HFF-Myc (cell line): ENCODE data around the gene PTPN4.

Source experiments
- DNase-seq: peaks from one replicate; pipeline ENCODE4 v3.0.0-alpha.2; 2011; ENCODE audit warnings: low read depth; ENCODE audit errors: extremely low read depth
- H3K4me3 ChIP-seq: replicated peaks from 2 replicates; pipeline ENCODE4 v1.5.1; 2011; ENCODE audit warnings: low read depth, mild to moderate bottlenecking, control low read depth, low read length
- TF ChIP-seq, protein P1 (sequence below): IDR thresholded peaks from 2 replicates; pipeline ENCODE4 v1.5.1; 2012; ENCODE audit warnings: mild to moderate bottlenecking, low read depth, low read length, control low read depth; ENCODE audit errors: missing control alignments

Gene PTPN4

DNA sequence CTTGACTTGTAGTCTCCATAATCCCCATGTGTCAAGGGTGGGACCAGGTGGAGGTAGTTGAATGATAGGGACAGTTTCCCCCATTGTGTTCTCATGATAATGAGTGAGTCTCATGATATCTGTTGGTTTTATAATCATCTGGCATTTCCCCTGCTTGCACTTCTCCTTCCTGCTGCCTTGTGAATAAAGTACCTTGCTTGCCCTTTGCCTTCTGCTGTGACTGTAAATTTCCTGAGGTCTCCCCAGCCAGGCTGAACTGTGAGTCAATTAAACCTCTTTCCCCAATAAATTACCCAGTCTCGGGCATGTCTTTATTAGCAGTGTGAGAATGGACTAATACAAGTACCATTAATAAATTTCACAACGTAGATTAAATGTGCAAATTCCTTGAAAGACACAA is 150.8 kb downstream of the PTPN4 start:
- H3K4me3 ChIP-seq = no peak overlapping the region
- TF ChIP-seq, protein P1, sequence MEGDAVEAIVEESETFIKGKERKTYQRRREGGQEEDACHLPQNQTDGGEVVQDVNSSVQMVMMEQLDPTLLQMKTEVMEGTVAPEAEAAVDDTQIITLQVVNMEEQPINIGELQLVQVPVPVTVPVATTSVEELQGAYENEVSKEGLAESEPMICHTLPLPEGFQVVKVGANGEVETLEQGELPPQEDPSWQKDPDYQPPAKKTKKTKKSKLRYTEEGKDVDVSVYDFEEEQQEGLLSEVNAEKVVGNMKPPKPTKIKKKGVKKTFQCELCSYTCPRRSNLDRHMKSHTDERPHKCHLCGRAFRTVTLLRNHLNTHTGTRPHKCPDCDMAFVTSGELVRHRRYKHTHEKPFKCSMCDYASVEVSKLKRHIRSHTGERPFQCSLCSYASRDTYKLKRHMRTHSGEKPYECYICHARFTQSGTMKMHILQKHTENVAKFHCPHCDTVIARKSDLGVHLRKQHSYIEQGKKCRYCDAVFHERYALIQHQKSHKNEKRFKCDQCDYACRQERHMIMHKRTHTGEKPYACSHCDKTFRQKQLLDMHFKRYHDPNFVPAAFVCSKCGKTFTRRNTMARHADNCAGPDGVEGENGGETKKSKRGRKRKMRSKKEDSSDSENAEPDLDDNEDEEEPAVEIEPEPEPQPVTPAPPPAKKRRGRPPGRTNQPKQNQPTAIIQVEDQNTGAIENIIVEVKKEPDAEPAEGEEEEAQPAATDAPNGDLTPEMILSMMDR = no peak

DNA sequence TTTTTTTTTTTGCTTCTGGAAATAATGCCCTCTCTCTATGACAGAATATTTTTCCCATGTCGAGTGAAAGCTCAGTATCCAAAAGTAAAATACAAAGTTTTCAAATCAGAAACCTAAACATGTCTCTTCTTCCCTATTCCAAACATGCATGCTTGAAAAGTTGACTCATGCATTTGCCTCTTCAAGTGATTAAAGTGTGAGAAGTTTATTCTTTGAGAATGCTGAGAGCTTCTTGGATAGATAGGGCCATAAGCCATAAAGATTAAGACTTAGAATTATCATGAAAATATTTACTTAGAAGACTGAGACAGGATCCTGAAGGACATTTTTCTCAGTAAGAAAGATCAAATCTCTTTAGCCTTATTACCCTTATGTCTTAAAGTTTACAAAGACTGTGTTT is 154.5 kb downstream of the PTPN4 start:
- TF ChIP-seq, protein P1 = no peak
- no peak overlapping the region for H3K4me3 ChIP-seq
- DNase-seq = no peak

More for the DNA sequence above, 150.8 kb downstream of the PTPN4 start:
- no peak for DNase-seq

DNA sequence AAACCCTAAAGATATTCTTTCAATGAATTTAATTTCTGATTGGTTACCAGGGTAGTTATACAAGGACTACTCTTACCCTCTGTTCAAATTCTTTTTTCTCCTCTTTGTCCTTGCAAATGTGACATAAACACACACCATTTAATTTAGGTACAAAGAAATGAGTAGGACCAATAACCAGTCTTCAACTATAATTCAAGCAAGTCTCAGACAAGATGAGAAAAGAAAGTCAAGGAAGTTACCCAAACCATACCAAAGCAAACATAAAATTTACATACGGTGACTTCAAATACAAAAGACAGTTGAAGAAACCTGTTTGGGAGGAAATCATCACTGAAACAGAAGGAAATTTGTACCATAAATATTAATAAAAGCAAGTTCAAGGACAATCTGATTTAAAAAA is 162.1 kb downstream of the PTPN4 start:
- TF ChIP-seq, protein P1 = no peak
- DNase-seq = no peak
- no peak overlapping the region for H3K4me3 ChIP-seq

DNA sequence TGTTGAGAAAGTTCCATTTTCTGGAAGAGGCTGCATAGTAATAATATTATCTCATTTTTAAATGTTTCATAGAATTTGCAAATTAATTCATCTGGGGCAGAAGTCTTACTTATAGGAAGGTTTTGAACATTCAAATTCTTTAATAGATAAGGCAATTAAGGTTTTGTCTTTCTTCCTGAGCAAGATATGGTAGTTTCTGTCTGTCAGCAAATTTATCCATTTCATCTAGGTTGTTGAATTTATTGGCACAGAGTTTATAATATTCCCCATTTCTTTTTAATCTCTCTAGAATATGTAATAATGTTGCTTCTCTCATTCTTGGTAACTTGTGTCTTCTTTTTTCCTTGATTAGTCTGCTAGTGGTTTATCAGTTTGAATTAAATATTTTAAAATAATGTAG is 163.0 kb downstream of the PTPN4 start:
- TF ChIP-seq, protein P1 = no peak
- DNase-seq = no peak
- H3K4me3 ChIP-seq = no peak overlapping the region

DNA sequence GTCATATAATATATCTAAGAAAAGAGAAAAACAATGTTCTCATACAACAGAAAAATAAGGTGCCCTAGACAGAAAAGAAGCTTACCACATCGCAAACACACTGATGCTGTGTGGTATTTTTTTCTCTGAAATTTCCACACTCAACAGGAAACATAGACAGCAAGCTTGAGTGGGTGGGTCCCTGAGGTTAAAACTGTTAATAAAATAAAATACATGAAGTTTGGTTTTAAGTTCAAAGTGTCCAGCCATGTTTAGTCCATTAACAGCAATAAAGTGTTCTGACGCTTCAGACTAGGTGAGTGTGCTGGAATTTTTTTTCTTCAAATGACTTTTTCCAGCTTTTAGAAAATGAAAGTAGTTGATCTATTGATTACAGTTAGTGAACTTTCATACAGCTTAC is 169.8 kb downstream of the PTPN4 start:
- DNase-seq = no peak
- H3K4me3 ChIP-seq = no peak overlapping the region
- TF ChIP-seq, protein P1 = no peak

DNA sequence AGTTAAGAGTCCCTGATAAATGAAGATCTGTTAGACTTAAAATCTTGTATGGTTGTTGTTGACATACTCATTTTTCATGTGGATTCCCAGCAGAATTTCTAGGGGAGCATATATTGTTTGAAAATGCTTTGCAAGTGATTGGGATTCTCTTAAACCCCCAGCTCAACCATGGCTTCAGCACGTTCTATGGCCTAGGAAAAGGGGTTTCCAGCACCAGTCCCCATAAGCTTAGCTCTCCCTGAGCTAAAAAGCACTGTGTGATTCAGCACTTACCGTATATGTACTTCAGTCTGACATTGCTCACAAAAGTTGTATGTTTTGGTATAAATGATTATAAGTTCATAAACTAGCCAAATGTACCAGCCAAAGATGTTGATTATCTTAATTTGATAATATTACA is 173.1 kb downstream of the PTPN4 start:
- DNase-seq = no peak

DNA sequence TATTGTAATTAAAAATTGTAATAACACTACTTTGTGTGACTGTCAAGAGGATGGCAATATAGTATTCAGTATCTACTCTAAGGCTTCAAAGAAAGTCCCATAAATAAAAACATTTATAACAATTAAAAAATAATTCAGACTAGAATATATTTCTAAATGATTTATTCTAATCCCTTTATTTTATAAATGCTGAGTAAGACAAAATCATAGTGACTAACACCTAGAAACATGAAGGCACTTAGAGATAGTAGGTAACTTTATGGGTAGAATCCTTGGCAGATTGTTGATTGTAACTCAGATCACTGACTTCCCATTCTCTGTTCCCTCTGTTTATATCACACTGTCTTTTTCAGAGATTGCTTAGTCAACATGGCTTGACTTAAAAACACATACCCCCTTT is 174.6 kb downstream of the PTPN4 start:
- H3K4me3 ChIP-seq = no peak overlapping the region
- TF ChIP-seq, protein P1 = no peak
- DNase-seq = no peak

More for the DNA sequence above, 173.1 kb downstream of the PTPN4 start:
- TF ChIP-seq, protein P1 = no peak
- H3K4me3 ChIP-seq = no peak overlapping the region
